BLaER1 treated with 17β-estradiol and CSF1 and Interleukin-3, amounts not matched to agents 10 nM and 100 nM (cell line): Measurements from ENCODE around the gene HIGD1C.

Experiments
- H3K27ac ChIP-seq, 11 experiments: shearing (Covaris generic); formaldehyde crosslinking; 2 replicates each; pipeline ENCODE4 v1.8.1; 2022
- H3K27me3 ChIP-seq, 11 experiments: shearing (Covaris generic); formaldehyde crosslinking; 2 replicates each; pipeline ENCODE4 v1.8.1; 2022
- H3K36me3 ChIP-seq, 11 experiments: shearing (Covaris generic); formaldehyde crosslinking; 2 replicates each; pipeline ENCODE4 v1.8.1; 2022
- H3K4me1 ChIP-seq, 10 experiments: shearing (Covaris generic); formaldehyde crosslinking; 2 replicates each; pipeline ENCODE4 v1.8.1; 2022
- H3K4me2 ChIP-seq, 11 experiments: shearing (Covaris generic); formaldehyde crosslinking; 2 replicates each; pipeline ENCODE4 v1.8.1; 2022
- H3K4me3 ChIP-seq, 10 experiments: shearing (Covaris generic); formaldehyde crosslinking; 2 replicates each; pipeline ENCODE4 v1.8.1; 2022
- H3K9ac ChIP-seq, 11 experiments: shearing (Covaris generic); formaldehyde crosslinking; 2 replicates each; pipeline ENCODE4 v1.8.1; 2022
- H3K9me3 ChIP-seq, 11 experiments: shearing (Covaris generic); formaldehyde crosslinking; replicated peaks in 1 of 11; 2 replicates each; pipeline ENCODE4 v1.8.1; 2022
- H4K20me1 ChIP-seq, 11 experiments: shearing (Covaris generic); formaldehyde crosslinking; 2 replicates each; pipeline ENCODE4 v1.8.1; 2022
- Cebpa-rat ChIP-seq, 11 experiments: shearing (Covaris generic); IDR thresholded peaks; 2 replicates each; pipeline ENCODE4 v1.8.1; 2022

Gene HIGD1C

GRCh38 chr12:50992819-50993218 is 40.5 kb downstream of the HIGD1C start:
- H3K4me3 ChIP-seq: no peak overlapping the region
- H3K9me3 ChIP-seq: no peaks in the 10 kb centered on the region
- no peaks in the 10 kb centered on the region for H3K27me3 ChIP-seq
- H3K4me1 ChIP-seq: peaks cover 0 to 38% (median 0%) of the 10 kb centered on the region in 10 experiments; a peak in 1 of 20 replicates
- H4K20me1 ChIP-seq: peaks cover 0 to 99% (median 0%) of the 10 kb centered on the region in 11 experiments; a peak in 4 of 22 replicates
- TF ChIP-seq Cebpa-rat (IDR thresholded peaks at IDR 0.05): no peak
- no peak overlapping the region for H3K4me2 ChIP-seq
- H3K36me3 ChIP-seq: peaks cover 95 to 100% (median 99%) of the 10 kb centered on the region in 11 experiments
- H3K9ac ChIP-seq: no peak overlapping the region
- no peak overlapping the region for H3K27ac ChIP-seq

- Histone ChIP-seq H4K20me1 (peaks cover 0 to 98% (median 0%) of the 10 kb centered on the region in 11 experiments; a peak in 4 of 22 replicates), H3K36me3 (peaks cover 78 to 100% (median 94%) of the 10 kb centered on the region in 11 experiments)
Measured at GRCh38 chr12:50999093-50999492, 46.7 kb downstream of the HIGD1C start.

GRCh38 chr12:51000245-51000644 is 47.9 kb downstream of the HIGD1C start:
- H3K9me3 ChIP-seq: no peaks in the 10 kb centered on the region
- H4K20me1 ChIP-seq: peaks cover 0 to 98% (median 0%) of the 10 kb centered on the region in 11 experiments; a peak in 5 of 22 replicates
- H3K4me1 ChIP-seq: peaks cover 0 to 25% (median 0%) of the 10 kb centered on the region in 10 experiments; a peak in 4 of 20 replicates
- H3K4me3 ChIP-seq: no peak overlapping the region
- H3K36me3 ChIP-seq: peaks cover 78 to 100% (median 95%) of the 10 kb centered on the region in 11 experiments
- no peak for TF ChIP-seq Cebpa-rat (IDR thresholded peaks at IDR 0.05)
- no peak overlapping the region for H3K9ac ChIP-seq
- no peak overlapping the region for H3K4me2 ChIP-seq
- H3K27me3 ChIP-seq: no peaks in the 10 kb centered on the region
- no peak overlapping the region for H3K27ac ChIP-seq

More at GRCh38 chr12:50999093-50999492, 46.7 kb downstream of the HIGD1C start:
- Histone ChIP-seq H3K27me3 (no peaks in the 10 kb centered on the region), H3K9me3 (no peaks in the 10 kb centered on the region), H3K4me2 (peak overlapping the region in 2 of 11 experiments; percentile 21 to 37; a peak in 3 of 22 replicates), H3K4me1 (peaks cover 0 to 14% (median 0%) of the 10 kb centered on the region in 10 experiments; a peak in 4 of 20 replicates), H3K9ac (no peak overlapping the region), H3K27ac (0 out of 22 replicates have a peak overlapping the region, but pooled peaks of 1 of the 11 experiments have one; percentile 4), H3K4me3 (no peak overlapping the region)
- TF ChIP-seq Cebpa-rat (IDR thresholded peaks at IDR 0.05): no peak

GRCh38 chr12:51001799-51002198 is 49.5 kb downstream of the HIGD1C start:
- H3K4me3 ChIP-seq: no peak overlapping the region
- peaks cover 0 to 96% (median 0%) of the 10 kb centered on the region in 11 experiments; a peak in 5 of 22 replicates for H4K20me1 ChIP-seq
- H3K36me3 ChIP-seq: peaks cover 79 to 100% (median 95%) of the 10 kb centered on the region in 11 experiments
- no peaks in the 10 kb centered on the region for H3K9me3 ChIP-seq
- peaks cover 0 to 41% (median 0%) of the 10 kb centered on the region in 10 experiments; a peak in 4 of 20 replicates for H3K4me1 ChIP-seq
- no peak overlapping the region for H3K4me2 ChIP-seq
- no peak for TF ChIP-seq Cebpa-rat (IDR thresholded peaks at IDR 0.05)
- no peak overlapping the region for H3K9ac ChIP-seq
- no peak overlapping the region for H3K27ac ChIP-seq
- H3K27me3 ChIP-seq: no peaks in the 10 kb centered on the region

GRCh38 chr12:51004504-51004903 is 52.2 kb downstream of the HIGD1C start:
- H3K27ac ChIP-seq: no peak overlapping the region
- peaks cover 68 to 90% (median 84%) of the 10 kb centered on the region in 11 experiments for H3K36me3 ChIP-seq
- no peak for TF ChIP-seq Cebpa-rat (IDR thresholded peaks at IDR 0.05)
- peak overlapping the region in 2 of 11 experiments; percentile 9 to 88; a peak in 2 of 22 replicates for H3K9ac ChIP-seq
- no peaks in the 10 kb centered on the region for H3K27me3 ChIP-seq
- peaks cover 9 to 48% (median 13%) of the 10 kb centered on the region in 10 experiments for H3K4me1 ChIP-seq
- no peak overlapping the region for H3K4me3 ChIP-seq
- H3K9me3 ChIP-seq: no peaks in the 10 kb centered on the region; a peak in 1 of 22 replicates
- peaks cover 0 to 69% (median 0%) of the 10 kb centered on the region in 11 experiments; a peak in 7 of 22 replicates for H4K20me1 ChIP-seq
- H3K4me2 ChIP-seq: peak overlapping the region in 1 of 11 experiments; percentile 99; a peak in 1 of 22 replicates

GRCh38 chr12:51005030-51005429 is 52.7 kb downstream of the HIGD1C start:
- H3K27ac ChIP-seq: no peak overlapping the region
- no peaks in the 10 kb centered on the region for H3K27me3 ChIP-seq
- H4K20me1 ChIP-seq: peaks cover 0 to 64% (median 4%) of the 10 kb centered on the region in 11 experiments; a peak in 9 of 22 replicates
- peaks cover 63 to 85% (median 79%) of the 10 kb centered on the region in 11 experiments for H3K36me3 ChIP-seq
- peak overlapping the region in 2 of 11 experiments; percentile 21 to 99; a peak in 3 of 22 replicates for H3K4me2 ChIP-seq
- H3K9me3 ChIP-seq: no peaks in the 10 kb centered on the region; a peak in 1 of 22 replicates
- H3K4me1 ChIP-seq: peaks cover 13 to 53% (median 18%) of the 10 kb centered on the region in 10 experiments
- no peak overlapping the region for H3K4me3 ChIP-seq
- TF ChIP-seq Cebpa-rat (IDR thresholded peaks at IDR 0.05): no peak
- H3K9ac ChIP-seq: peak overlapping the region in 2 of 11 experiments; percentile 9 to 88; a peak in 2 of 22 replicates

- H3K4me1 ChIP-seq: peaks cover 13 to 59% (median 20%) of the 10 kb centered on the region in 10 experiments
- no peaks in the 10 kb centered on the region; a peak in 1 of 22 replicates for H3K9me3 ChIP-seq
- H3K4me3 ChIP-seq: no peak overlapping the region
- H4K20me1 ChIP-seq: peaks cover 0 to 58% (median 8%) of the 10 kb centered on the region in 11 experiments; a peak in 8 of 22 replicates
- no peak overlapping the region; a peak in 1 of 22 replicates for H3K27ac ChIP-seq
- H3K4me2 ChIP-seq: peak overlapping the region in 2 of 11 experiments; percentile 80 to 99; a peak in 4 of 22 replicates
- TF ChIP-seq Cebpa-rat (IDR thresholded peaks at IDR 0.05): no peak
- H3K9ac ChIP-seq: peak overlapping the region in 1 of 11 experiments; percentile 88; a peak in 1 of 22 replicates
- peaks cover 57 to 78% (median 72%) of the 10 kb centered on the region in 11 experiments for H3K36me3 ChIP-seq
- no peaks in the 10 kb centered on the region for H3K27me3 ChIP-seq
Measured at GRCh38 chr12:51005671-51006070, 53.3 kb downstream of the HIGD1C start.

- Histone ChIP-seq H3K9me3 (no peaks in the 10 kb centered on the region; a peak in 1 of 22 replicates), H3K27ac (peak overlapping the region in 10 of 11 experiments; percentile 41 to 93 (median 70); a peak in 20 of 22 replicates), H4K20me1 (peaks cover 0 to 41% (median 18%) of the 10 kb centered on the region in 11 experiments; a peak in 12 of 22 replicates), H3K4me2 (peak overlapping the region; percentile 28 to 99 (median 67)), H3K27me3 (no peaks in the 10 kb centered on the region), H3K9ac (peak overlapping the region; percentile 19 to 88 (median 65); a peak in 18 of 22 replicates), H3K4me1 (peaks cover 22 to 87% (median 29%) of the 10 kb centered on the region in 10 experiments), H3K4me3 (peak overlapping the region in 3 of 10 experiments; percentile 54 to 60 (median 57); a peak in 6 of 20 replicates), H3K36me3 (peaks cover 45 to 50% (median 48%) of the 10 kb centered on the region in 11 experiments)
- no peak for TF ChIP-seq Cebpa-rat (IDR thresholded peaks at IDR 0.05)
Measured at GRCh38 chr12:51008329-51009055, 56.1 kb downstream of the HIGD1C start.
